Measurements from ENCODE around the gene ERI3.

The ERI3 gene

DNA sequence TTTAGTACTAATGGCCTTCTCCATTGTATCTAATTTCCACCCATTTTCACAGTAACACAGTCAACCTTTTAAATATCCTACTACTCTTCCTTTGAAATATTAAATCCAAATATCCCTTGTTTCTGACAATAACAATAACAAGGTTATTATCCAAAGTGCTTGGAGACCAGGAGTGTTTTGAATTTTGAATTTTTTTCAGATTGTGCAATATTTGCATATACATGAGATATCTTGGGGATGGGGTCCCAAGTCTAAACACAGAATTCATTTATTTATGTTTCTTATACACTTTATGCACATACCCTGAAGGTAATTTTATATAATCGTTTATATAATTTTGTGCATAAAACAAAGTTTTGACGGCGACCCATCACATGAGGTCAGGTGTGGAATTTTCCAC, 124.3 kb downstream of the ERI3 start:
- Histone ChIP-seq H2AFZ (ENCODE audit: low read depth, low read length) (no peak overlapping the region), H3K4me2 (ENCODE audit: insufficient read depth, low read length) (no peak overlapping the region), H3K27ac (ENCODE audit: low read length) (no peak overlapping the region), H3K79me2 (ENCODE audit: insufficient read depth, low read length) (no peaks in the 10 kb centered on the region), H3K36me3 (ENCODE audit: insufficient read depth, low read length) (peaks cover 15% of the 10 kb centered on the region), H3K9me3 (ENCODE audit: insufficient read depth, low read length, severe bottlenecking) (no peaks in the 10 kb centered on the region), H3K4me1 (ENCODE audit: insufficient read depth, low read length) (no peaks in the 10 kb centered on the region), H3K27me3 (ENCODE audit: insufficient read depth, low read length, poor library complexity) (no peaks in the 10 kb centered on the region), H3K9ac (ENCODE audit: low read depth, low read length) (no peak overlapping the region), H3K4me3 (ENCODE audit: low read depth in 1 of 2, low read length in 2 of 2) (no peak overlapping the region), H4K20me1 (ENCODE audit: insufficient read depth, low read length) (no peaks in the 10 kb centered on the region)
- DNase-seq (no peak), ATAC-seq (ENCODE audit: insufficient read depth, low read depth) (no peak)
- no peak for TF ChIP-seq EZH2 (IDR thresholded peaks at IDR 0.05; ENCODE audit: borderline replicate concordance, low read depth, low read length, severe bottlenecking)

DNA sequence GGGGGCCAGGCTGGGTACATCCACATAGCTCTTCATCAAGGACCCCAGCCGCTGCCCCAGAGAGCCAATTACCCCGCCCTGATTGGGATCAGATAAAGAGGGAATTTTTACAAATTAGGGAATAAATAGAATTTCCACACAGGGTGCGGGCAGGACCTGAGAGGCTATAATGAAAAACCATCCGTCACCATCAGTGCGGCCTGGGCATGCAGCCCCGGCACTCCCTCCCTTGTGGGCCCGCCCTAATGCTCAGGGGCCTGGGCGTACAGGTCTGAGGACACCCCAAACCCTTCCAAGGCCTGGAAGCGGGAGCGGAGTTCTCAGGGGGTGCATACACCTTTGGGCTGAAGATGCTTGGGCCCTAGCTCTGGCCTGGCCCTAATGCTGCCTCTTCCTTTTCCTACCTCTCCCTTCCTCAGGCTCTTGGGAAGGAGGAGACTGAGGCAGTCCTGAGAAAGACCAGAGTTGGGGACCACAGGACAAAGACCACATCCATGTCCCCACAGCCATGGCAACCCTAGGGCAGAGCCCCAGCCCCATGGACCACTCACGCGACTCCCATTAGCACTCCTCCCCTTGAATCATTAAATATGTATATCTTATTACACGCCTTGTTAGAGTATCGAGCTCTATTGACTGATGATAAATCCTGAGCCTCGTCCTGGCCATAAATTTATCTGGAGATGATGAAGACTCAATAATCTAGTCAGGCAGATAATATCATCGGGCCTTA, 125.5 kb downstream of the ERI3 start:
- Histone ChIP-seq H3K27ac (ENCODE audit: low read length) (no peak overlapping the region), H2AFZ (ENCODE audit: low read depth, low read length) (no peak overlapping the region), H3K4me3 (ENCODE audit: low read depth in 1 of 2, low read length in 2 of 2) (no peak overlapping the region), H3K79me2 (ENCODE audit: insufficient read depth, low read length) (no peaks in the 10 kb centered on the region), H3K9me3 (ENCODE audit: insufficient read depth, low read length, severe bottlenecking) (no peaks in the 10 kb centered on the region), H3K4me2 (ENCODE audit: insufficient read depth, low read length) (no peak overlapping the region), H3K9ac (ENCODE audit: low read depth, low read length) (no peak overlapping the region), H4K20me1 (ENCODE audit: insufficient read depth, low read length) (no peaks in the 10 kb centered on the region), H3K27me3 (ENCODE audit: insufficient read depth, low read length, poor library complexity) (no peaks in the 10 kb centered on the region), H3K4me1 (ENCODE audit: insufficient read depth, low read length) (no peaks in the 10 kb centered on the region), H3K36me3 (ENCODE audit: insufficient read depth, low read length) (peaks cover 15% of the 10 kb centered on the region)
- TF ChIP-seq EZH2 (IDR thresholded peaks at IDR 0.05; ENCODE audit: borderline replicate concordance, low read depth, low read length, severe bottlenecking): no peak
- TF ChIP-seq, protein P1, sequence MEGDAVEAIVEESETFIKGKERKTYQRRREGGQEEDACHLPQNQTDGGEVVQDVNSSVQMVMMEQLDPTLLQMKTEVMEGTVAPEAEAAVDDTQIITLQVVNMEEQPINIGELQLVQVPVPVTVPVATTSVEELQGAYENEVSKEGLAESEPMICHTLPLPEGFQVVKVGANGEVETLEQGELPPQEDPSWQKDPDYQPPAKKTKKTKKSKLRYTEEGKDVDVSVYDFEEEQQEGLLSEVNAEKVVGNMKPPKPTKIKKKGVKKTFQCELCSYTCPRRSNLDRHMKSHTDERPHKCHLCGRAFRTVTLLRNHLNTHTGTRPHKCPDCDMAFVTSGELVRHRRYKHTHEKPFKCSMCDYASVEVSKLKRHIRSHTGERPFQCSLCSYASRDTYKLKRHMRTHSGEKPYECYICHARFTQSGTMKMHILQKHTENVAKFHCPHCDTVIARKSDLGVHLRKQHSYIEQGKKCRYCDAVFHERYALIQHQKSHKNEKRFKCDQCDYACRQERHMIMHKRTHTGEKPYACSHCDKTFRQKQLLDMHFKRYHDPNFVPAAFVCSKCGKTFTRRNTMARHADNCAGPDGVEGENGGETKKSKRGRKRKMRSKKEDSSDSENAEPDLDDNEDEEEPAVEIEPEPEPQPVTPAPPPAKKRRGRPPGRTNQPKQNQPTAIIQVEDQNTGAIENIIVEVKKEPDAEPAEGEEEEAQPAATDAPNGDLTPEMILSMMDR (IDR thresholded peaks at IDR 0.05; ENCODE audit: borderline replicate concordance, extremely low read depth, low read length, poor library complexity, severe bottlenecking): no peak
- DNase-seq: no peak
- no peak for ATAC-seq (ENCODE audit: insufficient read depth, low read depth)

DNA sequence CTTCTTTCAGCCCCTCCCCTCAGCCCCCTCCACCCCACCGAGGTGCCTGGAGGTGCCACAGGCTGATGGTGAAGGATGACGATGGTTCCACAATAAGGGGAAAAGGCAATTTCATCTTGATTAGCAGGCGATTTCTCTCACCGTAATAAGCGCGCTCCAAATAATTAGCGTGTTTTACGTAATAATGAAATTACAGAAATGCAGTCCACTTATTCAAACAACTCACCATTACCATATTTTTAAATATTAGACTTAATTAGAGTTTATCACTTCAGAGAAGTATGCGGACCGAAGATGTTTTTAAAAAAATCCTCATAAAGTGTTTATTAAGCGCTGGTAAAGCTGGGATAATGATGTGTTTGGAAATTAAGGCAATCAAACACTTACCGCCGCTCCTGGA, 126.8 kb downstream of the ERI3 start:
- no peak for DNase-seq
- H3K9me3 ChIP-seq (ENCODE audit: insufficient read depth, low read length, severe bottlenecking): no peaks in the 10 kb centered on the region
- H3K4me1 ChIP-seq (ENCODE audit: insufficient read depth, low read length): no peaks in the 10 kb centered on the region
- no peak overlapping the region for H3K27ac ChIP-seq (ENCODE audit: low read length)
- H3K36me3 ChIP-seq (ENCODE audit: insufficient read depth, low read length): peaks cover 15% of the 10 kb centered on the region
- no peak overlapping the region for H2AFZ ChIP-seq (ENCODE audit: low read depth, low read length)
- no peaks in the 10 kb centered on the region for H3K27me3 ChIP-seq (ENCODE audit: insufficient read depth, low read length, poor library complexity)
- no peak for TF ChIP-seq EZH2 (IDR thresholded peaks at IDR 0.05; ENCODE audit: borderline replicate concordance, low read depth, low read length, severe bottlenecking)
- TF ChIP-seq, protein P1 (IDR thresholded peaks at IDR 0.05; ENCODE audit: borderline replicate concordance, extremely low read depth, low read length, poor library complexity, severe bottlenecking): no peak
- no peaks in the 10 kb centered on the region for H4K20me1 ChIP-seq (ENCODE audit: insufficient read depth, low read length)
- no peak for ATAC-seq (ENCODE audit: insufficient read depth, low read depth)
- no peak overlapping the region for H3K4me3 ChIP-seq (ENCODE audit: low read depth in 1 of 2, low read length in 2 of 2)
- H3K79me2 ChIP-seq (ENCODE audit: insufficient read depth, low read length): no peaks in the 10 kb centered on the region
- H3K4me2 ChIP-seq (ENCODE audit: insufficient read depth, low read length): no peak overlapping the region
- H3K9ac ChIP-seq (ENCODE audit: low read depth, low read length): no peak overlapping the region

GRCh38 chr1:44227211-44227610, 127.8 kb downstream of the ERI3 start:
- H3K9me3 ChIP-seq (ENCODE audit: insufficient read depth, low read length, severe bottlenecking): no peaks in the 10 kb centered on the region
- H3K27me3 ChIP-seq (ENCODE audit: insufficient read depth, low read length, poor library complexity): no peaks in the 10 kb centered on the region
- peaks cover 20% of the 10 kb centered on the region for H3K36me3 ChIP-seq (ENCODE audit: insufficient read depth, low read length)
- ATAC-seq (ENCODE audit: insufficient read depth, low read depth): no peak
- no peak overlapping the region for H3K9ac ChIP-seq (ENCODE audit: low read depth, low read length)
- TF ChIP-seq, protein P1 (IDR thresholded peaks at IDR 0.05; ENCODE audit: borderline replicate concordance, extremely low read depth, low read length, poor library complexity, severe bottlenecking): no peak
- TF ChIP-seq EZH2 (IDR thresholded peaks at IDR 0.05; ENCODE audit: borderline replicate concordance, low read depth, low read length, severe bottlenecking): no peak
- H3K27ac ChIP-seq (ENCODE audit: low read length): no peak overlapping the region
- 0 out of 2 replicates have a peak, but pooled peaks cover 3% of the 10 kb centered on the region for H4K20me1 ChIP-seq (ENCODE audit: insufficient read depth, low read length)
- no peaks in the 10 kb centered on the region for H3K79me2 ChIP-seq (ENCODE audit: insufficient read depth, low read length)
- no peaks in the 10 kb centered on the region for H3K4me1 ChIP-seq (ENCODE audit: insufficient read depth, low read length)
- H3K4me3 ChIP-seq (ENCODE audit: low read depth in 1 of 2, low read length in 2 of 2): no peak overlapping the region
- H3K4me2 ChIP-seq (ENCODE audit: insufficient read depth, low read length): no peak overlapping the region
- no peak overlapping the region for H2AFZ ChIP-seq (ENCODE audit: low read depth, low read length)
- DNase-seq: no peak

All from DND-41 (cell line).